ENCODE results near the gene NLGN1. TPM values are rescaled to one million over a fixed set of nuclear protein-coding genes. Genes with fewer than 3 reads are reported as not detected.
A peak's percentile ranks its signal among the peaks of the same experiment; 100 is the strongest.

NLGN1 gene
- total RNA-seq, 2 donors from 2014 or later: 0.67 to 1.3 TPM

GRCh38 chr3:173502983-173503568 is 105.5 kb downstream of the NLGN1 start:
- no peak overlapping the region for H3K9ac ChIP-seq (ENCODE audit: low read depth in 2 of 2, low read length in 2 of 2)
- H3K27me3 ChIP-seq: no peaks in the 10 kb centered on the region
- no peaks in the 10 kb centered on the region for H3K9me3 ChIP-seq
- no peaks in the 10 kb centered on the region for H3K4me1 ChIP-seq
- H3K27ac ChIP-seq: no peak overlapping the region
- intact Hi-C loops (cut with DNase I): no loop called here
- no peak for TF ChIP-seq CTCF (IDR thresholded peaks at IDR 0.05)
- H3K36me3 ChIP-seq: no peaks in the 10 kb centered on the region
- H3K4me3 ChIP-seq: no peak overlapping the region
- no peak for DNase-seq

GRCh38 chr3:173510565-173510964 is 113.0 kb downstream of the NLGN1 start:
- intact Hi-C loops (cut with DNase I): no loop called here
- Histone ChIP-seq H3K9me3 (no peaks in the 10 kb centered on the region), H3K4me3 (no peak overlapping the region), H3K27ac (no peak overlapping the region), H3K4me1 (no peaks in the 10 kb centered on the region), H3K36me3 (no peaks in the 10 kb centered on the region), H3K9ac (ENCODE audit: low read depth in 2 of 2, low read length in 2 of 2) (no peak overlapping the region), H3K27me3 (no peaks in the 10 kb centered on the region)
- TF ChIP-seq CTCF (IDR thresholded peaks at IDR 0.05): no peak
- no peak for DNase-seq

GRCh38 chr3:173513123-173513522 is 115.6 kb downstream of the NLGN1 start:
- intact Hi-C loops (cut with DNase I): no loop called here
- Histone ChIP-seq H3K36me3 (no peaks in the 10 kb centered on the region), H3K9ac (ENCODE audit: low read depth in 2 of 2, low read length in 2 of 2) (no peak overlapping the region), H3K27ac (no peak overlapping the region), H3K4me3 (no peak overlapping the region), H3K9me3 (no peaks in the 10 kb centered on the region), H3K4me1 (no peaks in the 10 kb centered on the region), H3K27me3 (no peaks in the 10 kb centered on the region)
- no peak for TF ChIP-seq CTCF (IDR thresholded peaks at IDR 0.05)
- no peak for DNase-seq

GRCh38 chr3:173529062-173529711 is 131.6 kb downstream of the NLGN1 start:
- peak; percentile 28 for TF ChIP-seq CTCF (IDR thresholded peaks at IDR 0.05)
- no peak overlapping the region for H3K9ac ChIP-seq (ENCODE audit: low read depth in 2 of 2, low read length in 2 of 2)
- DNase-seq: no peak
- no peaks in the 10 kb centered on the region for H3K27me3 ChIP-seq
- H3K27ac ChIP-seq: no peak overlapping the region
- no peak overlapping the region for H3K4me3 ChIP-seq
- no peaks in the 10 kb centered on the region for H3K4me1 ChIP-seq
- H3K36me3 ChIP-seq: no peaks in the 10 kb centered on the region
- H3K9me3 ChIP-seq: no peaks in the 10 kb centered on the region
- intact Hi-C loops (cut with DNase I): no loop called here

- no peak for TF ChIP-seq CTCF (IDR thresholded peaks at IDR 0.05)
- intact Hi-C loops (cut with DNase I): no loop called here
Measured at GRCh38 chr3:173531602-173532001, 134.1 kb downstream of the NLGN1 start.

More at GRCh38 chr3:173531602-173532001, 134.1 kb downstream of the NLGN1 start:
- Histone ChIP-seq H3K9ac (ENCODE audit: low read depth in 2 of 2, low read length in 2 of 2) (no peak overlapping the region), H3K4me1 (no peaks in the 10 kb centered on the region), H3K36me3 (no peaks in the 10 kb centered on the region), H3K4me3 (no peak overlapping the region), H3K9me3 (no peaks in the 10 kb centered on the region), H3K27me3 (no peaks in the 10 kb centered on the region), H3K27ac (no peak overlapping the region)
- DNase-seq: no peak
